Measurements from ENCODE around the gene CD52.

Gene CD52

DNA sequence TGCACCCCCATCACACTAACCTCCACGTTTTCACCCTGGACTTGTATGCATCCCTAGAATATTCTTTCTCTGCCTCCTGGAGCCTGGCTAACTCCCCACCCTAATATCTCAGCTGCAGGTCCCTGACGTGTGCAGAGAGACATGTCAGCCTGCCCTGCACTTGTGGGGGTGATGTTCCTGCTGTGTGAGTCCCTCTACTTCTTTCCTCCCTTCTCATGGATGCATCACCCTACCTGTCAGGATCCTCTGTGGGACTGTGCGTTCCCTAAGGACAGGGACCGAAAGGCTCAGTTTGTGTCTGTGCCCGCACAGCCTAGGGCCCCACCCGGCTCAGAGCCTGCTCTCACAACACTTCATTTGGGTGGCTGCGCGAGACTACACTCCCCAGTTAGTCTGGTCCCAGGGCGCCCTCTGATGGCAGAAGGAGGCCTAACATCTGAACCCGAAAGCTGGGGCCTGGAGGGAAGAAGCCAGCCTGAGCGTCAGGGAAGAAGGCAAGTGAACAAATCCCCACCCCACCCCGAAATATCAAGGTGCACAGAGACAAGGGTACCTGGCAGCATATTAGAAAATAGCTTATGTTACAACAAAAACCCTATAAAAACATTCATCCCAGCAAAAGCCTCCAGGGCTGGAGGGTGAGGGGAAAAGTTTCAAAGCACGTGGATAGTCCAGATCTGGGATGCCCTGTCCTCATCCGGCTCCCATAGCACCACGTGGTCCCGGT, 3.7 kb downstream of the CD52 start (continued):
- TF ChIP-seq FEZF1 (tag by site-specific recombination; IDR thresholded peaks at IDR 0.05) (no peak), KLF1 (tag by site-specific recombination; IDR thresholded peaks at IDR 0.05) (no peak), ZNF214 (tag by site-specific recombination; IDR thresholded peaks at IDR 0.05; ENCODE audit: borderline replicate concordance) (no peak), ZNF112 (tag by site-specific recombination; IDR thresholded peaks at IDR 0.05) (no peak), ZNF19 (tag by site-specific recombination; IDR thresholded peaks at IDR 0.05; ENCODE audit: low read depth) (no peak), ZNF510 (tag by site-specific recombination; IDR thresholded peaks at IDR 0.05; ENCODE audit: insufficient replicate concordance) (no peak), HOXA7 (CRISPR knock-in tag; IDR thresholded peaks at IDR 0.05; ENCODE audit: borderline replicate concordance) (no peak), ZNF555 (tag by site-specific recombination; conservative IDR thresholded peaks at IDR 0.05) (no peak), ZXDB (tag by site-specific recombination; IDR thresholded peaks at IDR 0.05) (no peak), ZNF624 (tag by site-specific recombination; IDR thresholded peaks at IDR 0.05) (no peak), ZNF768 (tag by site-specific recombination; IDR thresholded peaks at IDR 0.05) (no peak), KLF10 (tag by site-specific recombination; IDR thresholded peaks at IDR 0.05) (no peak), ZNF426 (tag by site-specific recombination; IDR thresholded peaks at IDR 0.05) (no peak), YY2 (tag by site-specific recombination; IDR thresholded peaks at IDR 0.05) (no peak), SP7 (tag by site-specific recombination; IDR thresholded peaks at IDR 0.05) (no peak), ZNF146 (tag by site-specific recombination; IDR thresholded peaks at IDR 0.05) (no peak), OVOL3 (tag by site-specific recombination; IDR thresholded peaks at IDR 0.05) (no peak), TSHZ1 (tag by site-specific recombination; IDR thresholded peaks at IDR 0.05; ENCODE audit: borderline replicate concordance) (no peak), ZNF549 (tag by site-specific recombination; IDR thresholded peaks at IDR 0.05) (no peak), ZNF324 (tag by site-specific recombination; IDR thresholded peaks at IDR 0.05) (no peak), ZSCAN16 (tag by site-specific recombination; IDR thresholded peaks at IDR 0.05) (0 out of 2 replicates have a peak, but pooled peaks have one; percentile 54), ELK4 (IDR thresholded peaks at IDR 0.05; ENCODE audit: borderline replicate concordance, low read depth, low read length) (no peak), ZNF548 (tag by site-specific recombination; IDR thresholded peaks at IDR 0.05) (no peak)
- TF ChIP-seq, protein P1, sequence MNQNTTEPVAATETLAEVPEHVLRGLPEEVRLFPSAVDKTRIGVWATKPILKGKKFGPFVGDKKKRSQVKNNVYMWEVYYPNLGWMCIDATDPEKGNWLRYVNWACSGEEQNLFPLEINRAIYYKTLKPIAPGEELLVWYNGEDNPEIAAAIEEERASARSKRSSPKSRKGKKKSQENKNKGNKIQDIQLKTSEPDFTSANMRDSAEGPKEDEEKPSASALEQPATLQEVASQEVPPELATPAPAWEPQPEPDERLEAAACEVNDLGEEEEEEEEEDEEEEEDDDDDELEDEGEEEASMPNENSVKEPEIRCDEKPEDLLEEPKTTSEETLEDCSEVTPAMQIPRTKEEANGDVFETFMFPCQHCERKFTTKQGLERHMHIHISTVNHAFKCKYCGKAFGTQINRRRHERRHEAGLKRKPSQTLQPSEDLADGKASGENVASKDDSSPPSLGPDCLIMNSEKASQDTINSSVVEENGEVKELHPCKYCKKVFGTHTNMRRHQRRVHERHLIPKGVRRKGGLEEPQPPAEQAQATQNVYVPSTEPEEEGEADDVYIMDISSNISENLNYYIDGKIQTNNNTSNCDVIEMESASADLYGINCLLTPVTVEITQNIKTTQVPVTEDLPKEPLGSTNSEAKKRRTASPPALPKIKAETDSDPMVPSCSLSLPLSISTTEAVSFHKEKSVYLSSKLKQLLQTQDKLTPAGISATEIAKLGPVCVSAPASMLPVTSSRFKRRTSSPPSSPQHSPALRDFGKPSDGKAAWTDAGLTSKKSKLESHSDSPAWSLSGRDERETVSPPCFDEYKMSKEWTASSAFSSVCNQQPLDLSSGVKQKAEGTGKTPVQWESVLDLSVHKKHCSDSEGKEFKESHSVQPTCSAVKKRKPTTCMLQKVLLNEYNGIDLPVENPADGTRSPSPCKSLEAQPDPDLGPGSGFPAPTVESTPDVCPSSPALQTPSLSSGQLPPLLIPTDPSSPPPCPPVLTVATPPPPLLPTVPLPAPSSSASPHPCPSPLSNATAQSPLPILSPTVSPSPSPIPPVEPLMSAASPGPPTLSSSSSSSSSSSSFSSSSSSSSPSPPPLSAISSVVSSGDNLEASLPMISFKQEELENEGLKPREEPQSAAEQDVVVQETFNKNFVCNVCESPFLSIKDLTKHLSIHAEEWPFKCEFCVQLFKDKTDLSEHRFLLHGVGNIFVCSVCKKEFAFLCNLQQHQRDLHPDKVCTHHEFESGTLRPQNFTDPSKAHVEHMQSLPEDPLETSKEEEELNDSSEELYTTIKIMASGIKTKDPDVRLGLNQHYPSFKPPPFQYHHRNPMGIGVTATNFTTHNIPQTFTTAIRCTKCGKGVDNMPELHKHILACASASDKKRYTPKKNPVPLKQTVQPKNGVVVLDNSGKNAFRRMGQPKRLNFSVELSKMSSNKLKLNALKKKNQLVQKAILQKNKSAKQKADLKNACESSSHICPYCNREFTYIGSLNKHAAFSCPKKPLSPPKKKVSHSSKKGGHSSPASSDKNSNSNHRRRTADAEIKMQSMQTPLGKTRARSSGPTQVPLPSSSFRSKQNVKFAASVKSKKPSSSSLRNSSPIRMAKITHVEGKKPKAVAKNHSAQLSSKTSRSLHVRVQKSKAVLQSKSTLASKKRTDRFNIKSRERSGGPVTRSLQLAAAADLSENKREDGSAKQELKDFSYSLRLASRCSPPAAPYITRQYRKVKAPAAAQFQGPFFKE (tag by site-specific recombination; IDR thresholded peaks at IDR 0.05; ENCODE audit: borderline replicate concordance) = no peak
- TF ChIP-seq, protein P2, sequence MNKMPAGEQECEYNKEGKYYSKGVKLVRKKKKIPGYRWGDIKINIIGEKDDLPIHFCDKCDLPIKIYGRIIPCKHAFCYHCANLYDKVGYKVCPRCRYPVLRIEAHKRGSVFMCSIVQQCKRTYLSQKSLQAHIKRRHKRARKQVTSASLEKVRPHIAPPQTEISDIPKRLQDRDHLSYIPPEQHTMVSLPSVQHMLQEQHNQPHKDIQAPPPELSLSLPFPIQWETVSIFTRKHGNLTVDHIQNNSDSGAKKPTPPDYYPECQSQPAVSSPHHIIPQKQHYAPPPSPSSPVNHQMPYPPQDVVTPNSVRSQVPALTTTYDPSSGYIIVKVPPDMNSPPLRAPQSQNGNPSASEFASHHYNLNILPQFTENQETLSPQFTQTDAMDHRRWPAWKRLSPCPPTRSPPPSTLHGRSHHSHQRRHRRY (tag by site-specific recombination; IDR thresholded peaks at IDR 0.05) = no peak
- TF ChIP-seq, protein P3, sequence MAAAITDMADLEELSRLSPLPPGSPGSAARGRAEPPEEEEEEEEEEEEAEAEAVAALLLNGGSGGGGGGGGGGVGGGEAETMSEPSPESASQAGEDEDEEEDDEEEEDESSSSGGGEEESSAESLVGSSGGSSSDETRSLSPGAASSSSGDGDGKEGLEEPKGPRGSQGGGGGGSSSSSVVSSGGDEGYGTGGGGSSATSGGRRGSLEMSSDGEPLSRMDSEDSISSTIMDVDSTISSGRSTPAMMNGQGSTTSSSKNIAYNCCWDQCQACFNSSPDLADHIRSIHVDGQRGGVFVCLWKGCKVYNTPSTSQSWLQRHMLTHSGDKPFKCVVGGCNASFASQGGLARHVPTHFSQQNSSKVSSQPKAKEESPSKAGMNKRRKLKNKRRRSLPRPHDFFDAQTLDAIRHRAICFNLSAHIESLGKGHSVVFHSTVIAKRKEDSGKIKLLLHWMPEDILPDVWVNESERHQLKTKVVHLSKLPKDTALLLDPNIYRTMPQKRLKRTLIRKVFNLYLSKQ (tag by site-specific recombination; IDR thresholded peaks at IDR 0.05; ENCODE audit: borderline replicate concordance) = no peak

All from HEK293 (cell line).